SK-N-SH (cell line): ENCODE measurements around the gene TRIM68. TPM values are rescaled to one million over a fixed set of nuclear protein-coding genes. Genes with fewer than 3 reads are reported as not detected.

Experiments used
- CTCF ChIA-PET: fragments of 300-600, 350-600 bp; formaldehyde crosslinking; extraction: SDS; loops from one replicate; lab custom pipeline; 2021; lab: Yijun Ruan, JAX
- POLR2A ChIA-PET: fragments of 350-600 bp; sonication (Branson Sonifier 250); formaldehyde crosslinking; extraction: SDS; loops from one replicate; lab custom pipeline; 2020; ENCODE audit warnings: antibody characterized with exemption, inconsistent platforms; lab: Yijun Ruan, JAX
- DNase-seq: peaks from one replicate; pipeline ENCODE4 v3.0.0; 2012
- H2AFZ ChIP-seq: fragments of 200-600 bp; sonication (generic); 2 replicates; pipeline ENCODE4 v1.8.1; 2016; ENCODE audit warnings: antibody characterized with exemption, mild to moderate bottlenecking, low read depth
- H3F3A ChIP-seq: fragments of 200-600 bp; sonication (generic); replicated peaks from 2 replicates; pipeline ENCODE3; 2016; ENCODE audit warnings: antibody characterized with exemption, mild to moderate bottlenecking; ENCODE audit not compliant: insufficient read depth
- H3K27ac ChIP-seq, 2 experiments: fragments of 200-500 bp in 1 of 2; fragments of 200-600 bp in 1 of 2; sonication (Bioruptor generic) in 1 of 2; sonication (generic), shearing (Covaris generic) in 1 of 2; 2 replicates each; pipeline versions ENCODE4 v1.5.1 to v1.6.1; 2014 to 2016; ENCODE audit warnings: low read depth in 2 of 2, inconsistent platforms in 1 of 2, low read length in 1 of 2, mild to moderate bottlenecking in 1 of 2, mixed read lengths in 1 of 2
- H3K27me3 ChIP-seq: fragments of 200-600 bp; sonication (generic), shearing (Covaris generic); 2 replicates; pipeline ENCODE4 v1.6.1; 2016; ENCODE audit warnings: mixed run types; ENCODE audit not compliant: insufficient read depth
- H3K36me3 ChIP-seq, 2 experiments: fragments of 200-500 bp in 1 of 2; fragments of 200-600 bp in 1 of 2; sonication (Bioruptor generic) in 1 of 2; sonication (generic) in 1 of 2; replicated peaks in 1 of 2; 2 replicates each; pipeline versions ENCODE3 to v1.5.1; 2014 to 2016; ENCODE audit warnings: low read length in 1 of 2, mild to moderate bottlenecking in 1 of 2; ENCODE audit not compliant: insufficient read depth in 2 of 2, control insufficient read depth in 1 of 2
- H3K4me1 ChIP-seq, 2 experiments: fragments of 200-500 bp in 1 of 2; fragments of 200-600 bp in 1 of 2; sonication (Bioruptor generic) in 1 of 2; sonication (generic), shearing (Covaris generic) in 1 of 2; 2 replicates each; pipeline versions ENCODE4 v1.5.1 to v1.6.1; 2014 to 2016; ENCODE audit warnings: low read depth in 1 of 2, low read length in 1 of 2, mixed run types in 1 of 2; ENCODE audit not compliant: insufficient read depth in 2 of 2, control insufficient read depth in 1 of 2
- H3K4me2 ChIP-seq: fragments of 200-600 bp; sonication (generic), shearing (Covaris generic); 2 replicates; pipeline ENCODE4 v1.6.1; 2017; ENCODE audit warnings: mixed run types
- H3K4me3 ChIP-seq, 2 experiments: fragments of 200-500 bp in 1 of 2; fragments of 200-600 bp in 1 of 2; sonication (Bioruptor generic) in 1 of 2; sonication (generic), shearing (Covaris generic) in 1 of 2; 2 replicates each; pipeline versions ENCODE4 v1.5.1 to v1.8.1; 2014 to 2016; ENCODE audit warnings: low read depth in 2 of 2, inconsistent platforms in 1 of 2, low read length in 1 of 2, mild to moderate bottlenecking in 1 of 2, mixed read lengths in 1 of 2, moderate library complexity in 1 of 2
- H3K79me2 ChIP-seq: fragments of 200-600 bp; sonication (generic); 2 replicates; pipeline ENCODE4 v1.8.1; 2017; ENCODE audit warnings: mild to moderate bottlenecking; ENCODE audit not compliant: insufficient read depth
- H3K9ac ChIP-seq: fragments of 200-600 bp; sonication (generic); 2 replicates; pipeline ENCODE4 v1.6.1; 2017; ENCODE audit warnings: mixed run types
- H3K9me2 ChIP-seq: fragments of 200-600 bp; sonication (generic); 2 replicates; pipeline ENCODE4 v1.6.1; 2017; ENCODE audit warnings: mixed run types
- H3K9me3 ChIP-seq: fragments of 200-600 bp; sonication (generic); 2 replicates; pipeline ENCODE4 v1.6.1; 2017; ENCODE audit warnings: mixed run types, mild to moderate bottlenecking, moderate library complexity
- H4K20me1 ChIP-seq: fragments of 200-600 bp; sonication (generic); 2 replicates; pipeline ENCODE4 v1.6.1; 2017; ENCODE audit warnings: mild to moderate bottlenecking, mixed run types; ENCODE audit not compliant: insufficient read depth
- ELF1 ChIP-seq: IDR thresholded peaks from 2 replicates; pipeline ENCODE4 v1.4.0; 2012
- EP300 ChIP-seq, 2 experiments: IDR thresholded peaks; 2 replicates each; pipeline versions ENCODE4 v1.4.0 to v1.6.1; 2012; ENCODE audit warnings: borderline replicate concordance in 1 of 2, low read depth in 1 of 2, low read length in 1 of 2
- EZH2phosphoT487 ChIP-seq: fragments of 200-600 bp; sonication (generic); IDR thresholded peaks from 2 replicates; pipeline ENCODE4 v1.6.1; 2017; ENCODE audit warnings: low read depth, mixed run types, mild to moderate bottlenecking, antibody characterized with exemption, moderate library complexity, borderline replicate concordance
- FOSL2 ChIP-seq: IDR thresholded peaks from 2 replicates; pipeline ENCODE4 v1.4.0; 2012; ENCODE audit warnings: low read depth, mild to moderate bottlenecking, moderate library complexity, borderline replicate concordance
- FOXJ3 ChIP-seq: sonication (generic); formaldehyde crosslinking; IDR thresholded peaks from 2 replicates; pipeline ENCODE4 v1.5.1; 2020; ENCODE audit warnings: mild to moderate bottlenecking, missing genetic modification reagents
- GATA2 ChIP-seq: sonication (generic); formaldehyde crosslinking; IDR thresholded peaks from 2 replicates; pipeline ENCODE4 v1.5.0; 2020; ENCODE audit warnings: mild to moderate bottlenecking, missing genetic modification reagents
- JUND ChIP-seq: IDR thresholded peaks from 2 replicates; pipeline ENCODE4 v1.4.0; 2012
- POLR2AphosphoS5 ChIP-seq: IDR thresholded peaks from 2 replicates; pipeline ENCODE4 v1.6.1; 2012; ENCODE audit warnings: low read depth, low read length
- RAD21 ChIP-seq: IDR thresholded peaks from 2 replicates; pipeline ENCODE4 v1.6.1; 2012; ENCODE audit warnings: mild to moderate bottlenecking, low read length
- RCOR1 ChIP-seq: fragments of 150-350 bp; IDR thresholded peaks from 2 replicates; pipeline ENCODE4 v1.6.1; 2017; ENCODE audit warnings: antibody characterized with exemption, low read length
- RFX5 ChIP-seq: IDR thresholded peaks from 2 replicates; pipeline ENCODE4 v1.6.1; 2012; ENCODE audit warnings: mild to moderate bottlenecking, improper control_type of control experiment, low read length
- SIN3A ChIP-seq: IDR thresholded peaks from 2 replicates; pipeline ENCODE4 v1.6.1; 2012; ENCODE audit warnings: low read depth, mild to moderate bottlenecking, low read length, moderate library complexity, borderline replicate concordance
- SMC3 ChIP-seq: IDR thresholded peaks from 2 replicates; pipeline ENCODE4 v1.6.1; 2012; ENCODE audit warnings: low read depth, low read length, improper control_type of control experiment
- TAF1 ChIP-seq: IDR thresholded peaks from 2 replicates; pipeline ENCODE4 v1.6.1; 2012; ENCODE audit warnings: low read depth, mild to moderate bottlenecking, low read length, moderate library complexity, borderline replicate concordance
- TCF12 ChIP-seq: IDR thresholded peaks from 2 replicates; pipeline ENCODE4 v1.4.0; 2012
- YY1 ChIP-seq: IDR thresholded peaks from 2 replicates; pipeline ENCODE4 v1.4.0; 2012; ENCODE audit warnings: low read depth, mild to moderate bottlenecking
- WGBS: methylation state at CpG from one replicate; pipeline ENCODE4 v1.1.6; 2017; ENCODE audit warnings: low lambda C conversion rate; 5-methylcytosine and 5-hydroxymethylcytosine counted together
- polyA plus RNA-seq, 3 experiments: library from polyadenylated mRNA; depleted of rRNA; stranded (reverse); fragments of >200 nt; gene quantifications; 2 replicates each; pipeline ENCODE4 v1.2.3, GENCODE V29; 2012
- TF ChIP-seq, protein P1 (sequence below): IDR thresholded peaks from 2 replicates; pipeline ENCODE4 v1.4.0; 2012; ENCODE audit warnings: low read depth
- TF ChIP-seq, protein P2 (sequence below): IDR thresholded peaks from 2 replicates; pipeline ENCODE4; 2012
- TF ChIP-seq, protein P3 (sequence below): IDR thresholded peaks from 2 replicates; pipeline ENCODE4 v1.6.1; 2012; ENCODE audit warnings: mild to moderate bottlenecking, low read depth, low read length, moderate library complexity
- TF ChIP-seq, protein P4 (sequence below): fragments of 150-350 bp; IDR thresholded peaks from 2 replicates; pipeline ENCODE4 v1.6.1; 2016; ENCODE audit warnings: mild to moderate bottlenecking, low read depth, low read length

Gene TRIM68
- polyA plus RNA-seq, 1 of the 3 experiments (the other 2 are of a cell fraction), result 4.9 TPM

DNA sequence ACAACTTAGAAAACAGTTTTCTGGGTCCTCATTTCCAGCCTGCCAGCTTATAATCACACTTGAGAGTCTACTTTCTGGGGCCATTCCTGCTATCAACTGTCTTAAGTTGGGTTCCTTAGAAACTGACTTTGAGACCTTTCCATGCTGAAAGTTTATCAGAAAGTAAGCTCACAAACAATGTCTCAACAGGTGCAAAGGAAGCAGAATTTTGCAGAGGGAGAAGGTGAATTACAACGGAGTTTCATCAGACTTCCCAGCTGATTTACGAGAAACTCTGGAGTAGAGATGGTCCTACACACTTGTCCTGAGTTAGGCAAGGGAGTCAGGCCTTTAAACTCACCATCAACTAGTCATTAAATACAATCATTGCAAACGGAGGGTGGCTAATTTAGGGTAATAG, 31.2 kb downstream of the TRIM68 start:
- H3K4me2 ChIP-seq, result no peak overlapping the region
- no peak overlapping the region for H3K4me3 ChIP-seq
- no peak overlapping the region for H2AFZ ChIP-seq
- H3K36me3 ChIP-seq, result no peaks in the 10 kb centered on the region
- no peaks in the 10 kb centered on the region for H3K4me1 ChIP-seq
- H3K9me3 ChIP-seq, result no peaks in the 10 kb centered on the region
- CTCF ChIA-PET, result no interaction called here
- no peaks in the 10 kb centered on the region for H3F3A ChIP-seq
- peaks cover 10% of the 10 kb centered on the region; the same call in 1 of the 2 replicates for H3K27me3 ChIP-seq
- POLR2A ChIA-PET, result no interaction called here
- no peak for TF ChIP-seq FOSL2
- TF ChIP-seq, protein P1, sequence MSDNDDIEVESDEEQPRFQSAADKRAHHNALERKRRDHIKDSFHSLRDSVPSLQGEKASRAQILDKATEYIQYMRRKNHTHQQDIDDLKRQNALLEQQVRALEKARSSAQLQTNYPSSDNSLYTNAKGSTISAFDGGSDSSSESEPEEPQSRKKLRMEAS, result no peak
- TF ChIP-seq EZH2phosphoT487, result no peak
- no peak for TF ChIP-seq FOXJ3 (CRISPR knock-in tag)
- no peak for TF ChIP-seq GATA2
- no peak for TF ChIP-seq POLR2AphosphoS5
- TF ChIP-seq RCOR1, result no peak
- TF ChIP-seq SIN3A, result no peak
- TF ChIP-seq SMC3, result no peak
- TF ChIP-seq JUND, result no peak
- TF ChIP-seq YY1, result no peak
- no peak for TF ChIP-seq TCF12
- no peak for TF ChIP-seq TAF1
- no peak for TF ChIP-seq EP300 (IDR thresholded peaks at IDR 0.05; ENCODE audit: borderline replicate concordance in 1 of 2, low read depth in 1 of 2, low read length in 1 of 2)
- TF ChIP-seq RFX5, result no peak
- TF ChIP-seq, protein P2, sequence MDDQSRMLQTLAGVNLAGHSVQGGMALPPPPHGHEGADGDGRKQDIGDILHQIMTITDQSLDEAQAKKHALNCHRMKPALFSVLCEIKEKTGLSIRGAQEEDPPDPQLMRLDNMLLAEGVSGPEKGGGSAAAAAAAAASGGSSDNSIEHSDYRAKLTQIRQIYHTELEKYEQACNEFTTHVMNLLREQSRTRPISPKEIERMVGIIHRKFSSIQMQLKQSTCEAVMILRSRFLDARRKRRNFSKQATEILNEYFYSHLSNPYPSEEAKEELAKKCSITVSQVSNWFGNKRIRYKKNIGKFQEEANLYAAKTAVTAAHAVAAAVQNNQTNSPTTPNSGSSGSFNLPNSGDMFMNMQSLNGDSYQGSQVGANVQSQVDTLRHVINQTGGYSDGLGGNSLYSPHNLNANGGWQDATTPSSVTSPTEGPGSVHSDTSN, result no peak
- no peak for TF ChIP-seq ELF1
- no peak for TF ChIP-seq RAD21
- TF ChIP-seq, protein P3, sequence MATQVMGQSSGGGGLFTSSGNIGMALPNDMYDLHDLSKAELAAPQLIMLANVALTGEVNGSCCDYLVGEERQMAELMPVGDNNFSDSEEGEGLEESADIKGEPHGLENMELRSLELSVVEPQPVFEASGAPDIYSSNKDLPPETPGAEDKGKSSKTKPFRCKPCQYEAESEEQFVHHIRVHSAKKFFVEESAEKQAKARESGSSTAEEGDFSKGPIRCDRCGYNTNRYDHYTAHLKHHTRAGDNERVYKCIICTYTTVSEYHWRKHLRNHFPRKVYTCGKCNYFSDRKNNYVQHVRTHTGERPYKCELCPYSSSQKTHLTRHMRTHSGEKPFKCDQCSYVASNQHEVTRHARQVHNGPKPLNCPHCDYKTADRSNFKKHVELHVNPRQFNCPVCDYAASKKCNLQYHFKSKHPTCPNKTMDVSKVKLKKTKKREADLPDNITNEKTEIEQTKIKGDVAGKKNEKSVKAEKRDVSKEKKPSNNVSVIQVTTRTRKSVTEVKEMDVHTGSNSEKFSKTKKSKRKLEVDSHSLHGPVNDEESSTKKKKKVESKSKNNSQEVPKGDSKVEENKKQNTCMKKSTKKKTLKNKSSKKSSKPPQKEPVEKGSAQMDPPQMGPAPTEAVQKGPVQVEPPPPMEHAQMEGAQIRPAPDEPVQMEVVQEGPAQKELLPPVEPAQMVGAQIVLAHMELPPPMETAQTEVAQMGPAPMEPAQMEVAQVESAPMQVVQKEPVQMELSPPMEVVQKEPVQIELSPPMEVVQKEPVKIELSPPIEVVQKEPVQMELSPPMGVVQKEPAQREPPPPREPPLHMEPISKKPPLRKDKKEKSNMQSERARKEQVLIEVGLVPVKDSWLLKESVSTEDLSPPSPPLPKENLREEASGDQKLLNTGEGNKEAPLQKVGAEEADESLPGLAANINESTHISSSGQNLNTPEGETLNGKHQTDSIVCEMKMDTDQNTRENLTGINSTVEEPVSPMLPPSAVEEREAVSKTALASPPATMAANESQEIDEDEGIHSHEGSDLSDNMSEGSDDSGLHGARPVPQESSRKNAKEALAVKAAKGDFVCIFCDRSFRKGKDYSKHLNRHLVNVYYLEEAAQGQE, result no peak
- TF ChIP-seq, protein P4, sequence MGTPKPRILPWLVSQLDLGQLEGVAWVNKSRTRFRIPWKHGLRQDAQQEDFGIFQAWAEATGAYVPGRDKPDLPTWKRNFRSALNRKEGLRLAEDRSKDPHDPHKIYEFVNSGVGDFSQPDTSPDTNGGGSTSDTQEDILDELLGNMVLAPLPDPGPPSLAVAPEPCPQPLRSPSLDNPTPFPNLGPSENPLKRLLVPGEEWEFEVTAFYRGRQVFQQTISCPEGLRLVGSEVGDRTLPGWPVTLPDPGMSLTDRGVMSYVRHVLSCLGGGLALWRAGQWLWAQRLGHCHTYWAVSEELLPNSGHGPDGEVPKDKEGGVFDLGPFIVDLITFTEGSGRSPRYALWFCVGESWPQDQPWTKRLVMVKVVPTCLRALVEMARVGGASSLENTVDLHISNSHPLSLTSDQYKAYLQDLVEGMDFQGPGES, result no peak
- TF ChIP-seq, all 33 proteins: peak for 0
- DNase-seq, result no peak
- Histone ChIP-seq H3K79me2 (no peaks in the 10 kb centered on the region), H3K27ac (no peak overlapping the region), H3K9me2 (no peaks in the 10 kb centered on the region), H3K9ac (no peak overlapping the region), H4K20me1 (no peaks in the 10 kb centered on the region)
- WGBS, result 7% methylated on average over 3 of the region's 3 CpGs
